CD4-positive, alpha-beta T cell treated with Interleukin-6 at 100 ng/mL for 8 hours (primary cell): ENCODE results near the gene SLC17A1.

Source experiments
- DNase-seq: peaks from one replicate; pipeline ENCODE4 v3.0.0-alpha.2; 2020; ENCODE audit warnings: mixed read lengths, low spot score

SLC17A1 gene, protein sequence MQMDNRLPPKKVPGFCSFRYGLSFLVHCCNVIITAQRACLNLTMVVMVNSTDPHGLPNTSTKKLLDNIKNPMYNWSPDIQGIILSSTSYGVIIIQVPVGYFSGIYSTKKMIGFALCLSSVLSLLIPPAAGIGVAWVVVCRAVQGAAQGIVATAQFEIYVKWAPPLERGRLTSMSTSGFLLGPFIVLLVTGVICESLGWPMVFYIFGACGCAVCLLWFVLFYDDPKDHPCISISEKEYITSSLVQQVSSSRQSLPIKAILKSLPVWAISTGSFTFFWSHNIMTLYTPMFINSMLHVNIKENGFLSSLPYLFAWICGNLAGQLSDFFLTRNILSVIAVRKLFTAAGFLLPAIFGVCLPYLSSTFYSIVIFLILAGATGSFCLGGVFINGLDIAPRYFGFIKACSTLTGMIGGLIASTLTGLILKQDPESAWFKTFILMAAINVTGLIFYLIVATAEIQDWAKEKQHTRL

DNA sequence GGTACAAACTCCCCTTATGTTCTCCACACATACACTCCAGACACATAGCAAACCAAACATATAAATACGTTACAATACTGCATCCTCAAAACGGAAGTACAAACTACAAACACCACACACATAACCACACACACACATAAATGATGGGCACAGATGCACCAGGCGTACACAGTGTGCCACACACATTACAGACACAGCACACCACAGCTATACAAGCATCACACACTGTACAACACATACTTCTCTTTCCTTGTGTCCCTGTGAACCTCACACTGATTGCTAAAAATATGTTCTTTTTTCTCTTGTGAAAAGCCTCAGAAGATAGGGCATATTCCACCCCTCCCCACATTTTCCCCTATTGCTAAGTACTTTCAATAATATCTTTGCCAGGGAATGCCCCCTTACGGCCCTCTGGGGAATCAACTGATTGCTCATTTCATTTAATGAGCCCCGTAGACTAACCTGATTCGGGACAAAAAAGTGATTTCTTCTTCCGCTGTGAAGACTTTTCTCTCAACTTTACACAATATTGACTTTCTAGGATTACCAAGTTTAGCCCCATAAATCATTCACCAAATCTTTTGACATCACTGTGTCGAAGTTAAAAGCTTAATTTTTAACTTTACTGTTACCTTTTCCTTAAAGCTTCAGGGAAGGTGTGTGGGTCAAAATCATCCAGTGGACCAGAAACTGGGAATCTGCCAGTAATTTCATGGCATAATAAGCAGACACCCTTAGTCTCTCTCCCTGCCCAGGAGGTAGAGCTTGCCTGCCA, at the start of gene SLC17A1:
Gene SLC17A1, minus strand, starts transcription at position 521 of the 775 bp plus-strand sequence. CDS start 1,495 bp downstream, outside the sequence.
- no peak for DNase-seq

DNA sequence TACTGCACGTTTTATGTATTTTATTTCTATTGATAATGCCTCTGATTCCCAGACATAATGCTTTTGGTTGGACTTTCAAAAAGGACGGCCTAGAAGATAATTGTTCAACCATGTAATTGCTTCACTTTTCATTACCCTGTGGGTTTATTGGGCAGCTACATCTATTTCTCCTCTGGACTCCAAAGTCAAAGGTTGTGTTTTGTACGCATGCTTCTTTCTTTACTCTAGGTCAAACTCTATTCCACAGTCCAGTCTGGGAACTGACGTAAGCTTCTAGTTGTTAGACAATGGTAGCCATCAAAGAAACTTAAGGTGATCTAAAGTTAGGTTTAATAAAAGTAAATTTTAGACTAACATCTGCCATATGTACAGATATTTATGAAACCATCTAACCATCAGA, 48.7 kb upstream of the SLC17A1 start:
- DNase-seq: no peak

DNA sequence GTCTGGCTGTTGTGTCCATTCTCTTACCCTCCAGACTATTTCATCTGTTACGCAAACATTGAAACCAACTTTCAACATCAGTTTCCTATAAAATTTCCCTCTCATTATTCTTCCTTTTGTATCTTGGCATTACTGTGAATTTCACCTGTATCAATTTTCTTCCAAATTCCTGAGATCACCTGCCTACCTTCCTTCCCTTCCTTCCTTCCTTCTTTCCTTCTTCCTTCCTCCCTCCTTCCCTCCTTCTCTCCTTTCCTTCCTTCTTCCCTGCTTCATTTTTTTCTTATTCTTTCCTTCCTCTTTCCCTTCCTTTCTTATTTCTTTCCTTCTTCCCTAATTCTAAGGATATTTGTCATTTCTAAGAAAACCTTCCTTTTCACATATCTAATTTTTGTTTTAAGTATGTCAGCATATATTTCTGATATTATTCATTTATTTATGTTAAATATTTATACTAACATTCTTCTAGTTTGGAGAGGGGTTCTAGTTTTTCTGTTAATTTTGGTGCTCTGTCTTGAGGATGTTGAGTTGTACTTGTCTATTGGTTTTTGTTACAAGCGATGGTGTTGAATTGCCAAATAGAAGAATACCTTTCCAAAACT, 47.0 kb upstream of the SLC17A1 start:
- no peak for DNase-seq

DNA sequence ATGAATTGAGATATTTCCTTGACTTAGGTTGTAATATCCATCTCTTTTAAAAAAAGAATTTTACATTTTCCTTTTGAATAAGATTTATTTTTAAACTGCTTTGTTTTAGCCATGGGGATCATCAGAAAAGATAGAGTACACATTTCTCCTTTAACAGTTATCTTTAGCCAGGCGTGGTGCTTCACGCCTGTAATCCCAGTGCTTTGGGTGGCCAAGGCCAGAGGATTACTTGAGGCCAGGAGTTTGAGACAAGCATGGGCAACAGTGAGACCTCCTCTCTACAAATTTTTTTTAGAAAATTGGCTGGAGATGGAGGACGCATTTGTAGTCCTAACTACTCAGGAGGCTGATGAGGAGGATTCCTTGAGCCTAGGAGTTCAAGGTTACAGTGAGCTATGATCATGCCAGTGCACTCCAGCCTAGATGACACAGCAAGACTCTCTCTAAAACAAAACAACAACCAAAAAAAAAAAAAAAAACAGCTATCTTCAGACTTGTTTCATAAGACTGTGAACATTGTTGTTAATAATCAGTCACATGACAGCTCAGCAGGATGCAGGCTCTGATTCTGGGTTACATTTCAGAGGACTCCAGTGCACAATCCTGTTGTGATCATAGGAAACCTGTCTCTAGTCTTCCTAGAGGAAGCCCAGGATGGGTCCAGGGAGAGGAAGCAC, 44.2 kb upstream of the SLC17A1 start:
- no peak for DNase-seq

DNA sequence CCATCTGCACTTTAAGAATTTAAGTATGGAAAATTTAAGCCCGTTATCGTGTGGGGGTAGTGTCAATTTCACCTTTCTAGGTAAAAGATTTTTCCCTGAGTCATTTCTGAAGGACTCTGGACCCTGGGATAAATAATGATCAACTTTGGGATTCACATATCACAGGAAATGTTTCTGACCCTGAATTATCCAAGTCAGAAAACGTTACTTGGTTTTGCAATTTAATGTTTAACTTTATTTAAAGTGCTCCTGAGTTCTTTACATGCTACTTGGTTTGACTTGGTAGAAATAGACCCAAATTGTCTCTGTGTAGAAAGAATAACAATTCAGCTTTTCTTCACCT, 43.7 kb upstream of the SLC17A1 start:
- DNase-seq: no peak

DNA sequence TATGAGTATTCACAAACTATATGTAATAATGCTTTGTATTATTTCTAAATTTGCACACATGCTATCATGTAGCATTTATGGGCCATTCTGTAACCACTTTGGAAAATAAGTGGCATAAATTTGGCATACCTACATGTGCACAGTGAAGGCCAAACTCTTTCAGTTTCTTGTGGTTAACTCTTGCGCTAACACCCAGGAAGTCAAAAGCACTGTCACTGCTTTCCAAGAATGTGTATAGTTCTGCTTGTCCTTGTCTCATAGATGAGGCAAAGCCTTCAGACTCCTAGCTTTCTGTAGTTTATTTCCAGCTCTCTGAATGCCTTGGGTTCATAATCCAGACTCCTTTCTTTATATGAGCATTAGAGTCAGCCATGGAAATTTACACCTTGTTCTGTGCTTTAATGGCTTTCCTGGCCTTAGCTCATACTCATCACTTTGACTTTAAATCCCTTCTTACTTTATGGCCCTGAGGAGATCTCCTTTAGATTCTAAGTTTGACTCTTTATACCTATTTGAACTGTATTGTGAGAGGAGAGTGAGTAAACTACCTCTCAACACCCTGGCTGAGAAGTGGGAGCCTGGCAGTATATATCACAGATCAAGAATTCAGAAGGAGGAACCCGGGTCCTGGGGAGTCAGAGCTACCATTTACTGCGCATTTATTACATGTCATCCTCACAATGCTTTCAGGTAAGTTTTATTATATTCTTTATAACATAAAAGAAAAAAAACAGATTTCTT, 43.1 kb upstream of the SLC17A1 start:
- DNase-seq: no peak

DNA sequence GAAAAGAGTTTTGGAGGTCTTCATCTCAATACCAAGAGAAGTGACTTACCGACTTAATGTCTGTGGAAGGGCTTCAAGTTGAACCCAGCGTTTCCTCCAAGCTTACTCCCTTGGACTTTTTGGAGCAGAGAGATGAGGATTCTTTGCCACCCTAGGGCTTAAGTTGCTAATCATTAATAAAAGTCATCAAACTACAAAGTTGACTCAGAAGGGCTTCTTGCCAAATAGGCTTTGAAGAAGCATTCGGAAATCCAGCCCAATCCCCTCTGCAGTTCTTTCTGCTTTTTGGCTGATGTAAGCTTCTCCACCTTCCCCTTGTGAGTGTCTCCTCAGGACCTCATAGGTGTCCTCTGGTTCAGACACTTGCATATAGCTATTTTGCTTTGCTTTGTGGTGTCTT, 42.3 kb upstream of the SLC17A1 start, which contains the start of gene SLC17A3:
Gene SLC17A3, minus strand, starts transcription at position 126 of the 400 bp plus-strand sequence. CDS start 5,856 bp downstream, outside the sequence.
- no peak for DNase-seq

DNA sequence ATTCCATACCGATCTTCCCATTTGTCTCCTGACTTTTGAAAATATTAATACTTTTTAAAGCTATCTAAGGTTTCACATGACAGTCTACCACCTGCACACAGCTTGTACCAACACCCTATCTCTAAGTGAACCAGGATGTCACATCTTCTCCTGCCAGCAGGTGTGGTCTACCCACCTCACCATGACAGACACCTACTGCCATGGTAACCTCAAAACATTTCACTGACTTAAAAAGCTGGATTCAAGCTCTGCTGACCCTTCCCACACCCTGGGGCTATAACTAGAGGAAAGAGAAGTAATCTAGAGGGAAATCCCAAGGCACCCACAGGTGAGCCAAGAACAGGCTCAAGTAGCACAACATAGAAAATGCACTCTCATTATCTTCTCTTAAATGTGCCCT, 41.0 kb upstream of the SLC17A1 start:
- DNase-seq: peak; percentile 3

DNA sequence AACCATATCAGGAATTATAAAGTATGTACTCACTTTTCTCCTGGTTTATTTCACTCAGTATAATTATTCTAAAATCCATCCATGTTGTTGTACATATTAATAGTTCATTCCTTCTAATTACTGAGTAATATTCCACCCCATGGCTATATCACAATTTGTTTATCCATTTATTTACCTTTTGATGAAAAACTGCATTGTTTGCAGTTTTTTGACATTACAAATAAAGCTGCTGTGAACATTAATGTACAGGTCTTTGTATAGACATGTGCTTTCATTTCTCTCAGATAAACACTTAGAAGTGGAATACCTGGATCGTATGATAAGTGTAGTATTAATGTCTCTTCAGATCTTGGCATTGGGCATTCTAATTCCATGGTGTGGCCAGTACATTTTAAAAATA, 38.0 kb upstream of the SLC17A1 start:
- DNase-seq: no peak

DNA sequence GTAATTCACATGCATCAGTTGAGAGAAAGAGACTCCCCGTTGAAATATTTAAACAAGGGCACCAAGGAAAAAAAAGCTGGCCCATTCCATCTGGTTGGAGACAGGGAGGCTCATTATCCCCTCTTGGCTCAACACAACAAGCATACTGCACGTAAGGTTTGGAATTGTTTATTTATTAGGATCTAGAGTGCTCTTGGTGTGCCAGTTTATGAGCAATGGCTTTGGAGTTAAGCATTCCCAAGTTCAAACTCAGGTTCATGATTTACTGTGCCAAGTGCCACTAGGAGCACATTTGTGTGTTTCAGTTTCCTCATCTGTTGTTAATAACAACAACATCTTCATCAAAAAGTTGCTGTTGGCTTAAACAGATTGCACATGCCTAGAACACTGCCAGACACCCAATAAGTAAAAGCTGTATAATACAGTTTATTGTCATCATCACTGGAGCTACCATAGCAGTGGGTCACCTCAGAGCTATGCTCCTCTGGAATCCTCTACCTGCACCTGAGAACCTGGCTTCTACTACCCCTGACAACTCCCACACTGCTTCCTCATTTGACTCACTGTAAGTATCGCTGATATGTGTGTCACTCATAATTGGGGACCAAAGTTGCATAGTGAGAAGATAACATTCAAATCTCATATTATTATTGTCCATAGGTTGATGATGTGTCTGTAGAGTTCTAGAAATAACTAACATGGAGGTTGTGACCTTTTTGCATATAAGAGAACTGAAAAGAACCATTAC, 36.8 kb upstream of the SLC17A1 start:
- no peak for DNase-seq

DNA sequence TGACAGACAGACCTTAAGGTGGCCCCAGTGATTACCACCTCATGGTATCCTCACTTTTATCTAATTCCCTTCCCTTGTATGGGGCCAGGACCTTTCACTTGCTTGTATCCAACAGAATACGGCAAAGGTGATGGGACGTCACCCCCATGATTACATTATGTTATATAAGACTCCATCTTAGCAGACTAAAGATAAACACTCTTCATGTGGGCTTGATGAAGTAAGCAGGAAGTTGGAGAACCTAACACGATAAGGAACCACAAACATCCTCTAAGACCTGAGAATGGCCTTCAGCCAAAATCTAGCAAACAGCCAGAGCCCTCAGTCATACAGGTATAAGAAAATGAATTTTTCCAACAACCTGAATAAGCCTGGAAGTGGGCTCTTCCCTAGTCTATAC, 34.2 kb upstream of the SLC17A1 start:
- peak; percentile 48 for DNase-seq

DNA sequence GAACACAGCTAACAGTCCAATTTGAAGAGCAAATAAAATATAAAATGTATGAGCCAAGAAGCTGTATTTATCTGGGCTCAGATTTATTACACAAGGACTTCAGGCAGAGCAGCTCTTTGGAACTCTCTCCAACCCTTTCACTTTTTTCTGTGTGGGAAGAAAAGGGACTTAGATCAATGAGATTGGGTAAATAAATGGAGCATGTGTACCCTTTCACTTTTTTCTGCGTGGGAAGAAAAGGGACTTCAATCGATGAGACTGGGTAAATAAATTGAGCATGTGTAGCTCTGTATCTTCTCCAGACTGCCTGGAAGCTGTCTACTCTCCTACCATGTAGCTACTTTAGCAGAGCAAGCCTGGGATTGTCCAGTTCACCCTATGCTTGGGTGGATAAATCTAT, 31.5 kb upstream of the SLC17A1 start:
- DNase-seq: no peak

DNA sequence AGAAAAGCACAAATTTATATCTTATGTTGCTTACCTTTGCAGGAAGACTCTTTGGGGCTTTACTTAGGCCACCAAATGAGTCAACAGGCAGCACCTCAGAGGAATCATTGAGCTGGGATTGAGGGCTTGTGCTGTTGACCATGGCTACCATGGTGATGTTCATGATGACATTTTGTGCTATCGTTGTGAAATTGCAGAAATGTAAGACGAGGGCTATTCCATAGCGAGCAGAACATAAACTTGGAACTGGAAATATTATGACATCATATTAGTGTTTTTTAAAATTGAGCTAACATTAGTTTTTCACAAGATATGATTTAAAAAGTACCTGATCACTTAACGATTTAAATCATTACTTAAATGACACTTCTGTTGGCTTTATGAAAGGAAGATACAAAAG, 30.3 kb upstream of the SLC17A1 start:
- DNase-seq: no peak

DNA sequence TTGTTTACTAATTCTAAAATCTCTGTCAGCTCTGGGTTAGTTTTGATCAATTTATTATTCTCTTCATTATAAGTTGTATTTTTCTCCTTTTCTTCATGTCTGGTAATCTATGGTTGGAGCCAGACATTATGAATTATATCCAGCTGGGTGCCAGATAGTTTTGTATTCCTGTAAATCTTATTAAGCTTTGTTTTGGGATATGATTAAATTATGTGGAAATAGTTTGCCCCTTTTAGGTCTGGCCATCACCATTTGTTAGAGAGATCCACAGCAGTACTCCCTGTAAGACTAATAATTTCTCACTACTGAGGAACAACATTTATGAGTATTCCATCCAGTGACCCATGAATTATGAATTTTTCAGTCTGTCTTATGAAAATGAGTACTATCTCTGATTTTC, 20.9 kb upstream of the SLC17A1 start:
- no peak for DNase-seq

DNA sequence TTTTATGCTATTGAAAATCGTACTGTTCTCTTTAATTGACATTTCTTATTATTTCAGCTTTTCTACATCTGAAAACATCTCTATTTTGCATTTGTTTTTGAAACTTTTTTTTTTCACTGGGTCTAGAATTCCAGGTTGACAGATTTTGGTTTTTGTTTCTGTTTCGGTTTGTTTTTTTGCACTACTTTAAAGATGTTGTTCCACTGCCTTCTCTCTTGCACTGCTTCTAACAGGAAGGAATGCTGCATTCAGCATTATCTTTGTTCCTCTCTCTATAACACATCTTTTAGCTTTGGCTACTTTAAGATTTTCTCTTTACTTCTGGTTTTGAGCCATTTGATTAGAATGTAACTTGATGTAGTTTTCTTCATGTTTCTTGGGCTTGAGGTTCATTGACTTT, 20.1 kb upstream of the SLC17A1 start:
- DNase-seq: no peak

DNA sequence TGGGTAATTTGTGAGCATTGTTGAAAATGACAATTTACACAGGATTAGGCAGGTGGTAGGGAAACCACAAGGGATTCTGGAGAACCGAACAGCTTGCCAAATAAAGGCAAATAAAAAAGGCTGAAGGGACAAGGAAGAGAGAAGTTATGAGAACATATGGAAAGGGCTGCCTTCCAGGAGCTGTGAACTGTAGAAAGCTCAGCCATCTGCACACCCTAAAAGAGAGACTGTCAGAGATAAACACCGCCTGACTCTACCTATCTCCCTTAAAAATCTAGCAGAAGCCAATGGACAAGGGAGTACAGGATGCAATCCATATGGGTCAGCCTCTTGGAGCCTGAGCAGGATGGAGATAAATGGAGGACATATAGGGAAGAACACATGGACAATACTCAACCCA, 12.7 kb upstream of the SLC17A1 start:
- DNase-seq: no peak

DNA sequence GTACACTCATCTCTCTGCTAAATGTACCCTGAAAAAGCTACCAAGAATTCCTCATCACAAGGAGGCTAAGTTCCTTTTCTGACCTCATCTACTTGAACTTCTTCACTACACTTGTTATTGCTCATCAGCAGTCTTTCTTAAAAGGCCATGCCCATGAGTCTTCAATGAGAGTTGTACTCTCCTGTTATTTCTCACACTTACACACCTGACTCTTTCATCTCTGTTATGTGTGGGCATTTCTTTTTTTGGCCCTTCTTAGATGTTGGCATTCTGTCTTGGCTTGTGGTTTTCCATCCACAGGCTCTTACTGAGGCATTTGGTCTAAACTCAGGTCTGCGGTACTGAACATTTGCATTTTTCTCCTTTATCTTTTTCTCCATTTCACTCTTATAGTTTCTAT, 10.7 kb upstream of the SLC17A1 start:
- no peak for DNase-seq

DNA sequence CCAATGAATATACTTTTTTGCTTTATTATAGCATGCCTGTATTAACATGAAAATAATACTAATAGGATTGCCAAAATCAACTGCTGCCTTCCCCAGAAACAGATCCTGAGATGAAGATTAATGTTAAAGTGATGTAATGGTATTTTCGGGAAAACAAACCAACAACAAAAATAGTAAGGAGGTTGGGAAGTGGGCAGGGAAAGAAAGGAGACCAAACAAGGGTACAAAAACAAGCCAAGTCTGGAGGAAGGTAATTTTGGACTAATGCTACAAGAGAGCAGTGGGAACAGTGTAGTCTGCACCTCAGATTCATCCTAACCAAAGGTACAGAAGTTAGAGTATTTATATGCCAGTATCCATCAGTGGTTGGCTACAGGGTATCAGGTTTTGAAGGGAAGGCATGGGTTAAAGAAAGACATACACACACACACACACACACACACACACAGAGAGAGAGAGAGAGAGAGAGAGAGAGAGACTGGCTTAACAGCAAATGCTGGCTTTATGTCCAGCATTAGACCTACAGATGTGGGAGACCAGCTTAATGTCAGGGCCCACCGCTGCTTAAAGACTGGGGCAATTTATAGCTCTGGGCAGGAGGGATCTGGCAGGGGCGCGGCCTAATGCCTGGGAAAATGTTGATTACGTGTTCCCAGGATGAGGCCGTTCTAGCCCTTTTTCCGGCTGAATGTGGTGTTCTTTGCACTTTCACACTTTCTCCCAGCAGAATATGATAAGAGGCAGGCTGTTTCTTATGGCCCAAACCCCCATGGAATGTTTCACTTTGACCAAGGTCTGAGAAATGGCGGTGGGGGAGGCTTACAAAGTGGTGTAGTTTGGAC, 3.8 kb upstream of the SLC17A1 start:
- DNase-seq: no peak

DNA sequence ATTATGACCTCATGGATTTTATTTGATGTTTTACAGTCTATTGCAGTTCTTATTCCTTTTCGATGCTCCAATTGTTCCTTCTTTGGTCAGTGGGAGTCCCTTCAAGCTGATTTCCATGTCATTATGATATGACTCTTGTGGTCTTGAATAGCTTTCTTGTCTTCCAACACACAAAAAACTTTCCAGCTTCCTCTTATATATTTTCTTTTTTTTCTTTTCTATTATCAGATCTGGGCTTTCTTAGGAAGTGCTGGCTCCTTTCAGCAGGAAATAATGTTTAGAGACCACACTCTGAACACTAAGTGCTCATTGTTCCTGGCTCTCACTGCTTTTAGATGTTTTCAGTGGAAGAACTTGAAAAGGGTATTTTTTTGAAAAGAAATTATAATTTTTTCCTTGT, 3.1 kb upstream of the SLC17A1 start:
- no peak for DNase-seq

DNA sequence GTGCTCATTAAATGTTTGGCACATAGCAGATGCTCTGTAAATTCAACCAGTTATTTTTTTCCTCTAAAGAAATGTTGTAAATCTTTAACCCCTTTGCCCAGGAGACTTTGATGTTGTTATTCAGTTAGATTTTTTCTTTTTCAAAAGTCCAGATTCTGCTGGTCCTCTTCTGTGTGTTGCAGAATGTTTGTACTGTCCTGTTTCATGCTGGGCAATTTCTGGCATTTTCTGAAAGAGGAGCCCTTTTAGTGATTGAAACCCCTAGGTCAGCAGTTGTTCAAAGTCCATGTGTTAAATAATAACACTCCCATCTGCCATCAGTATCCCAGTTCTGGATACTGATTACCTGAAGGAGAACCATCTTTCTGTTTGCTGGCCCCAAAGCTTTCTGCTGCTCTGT, 1.3 kb upstream of the SLC17A1 start:
- DNase-seq: no peak
